C4-2B (cell line): ENCODE measurements around the gene MTO1.

Experiments
- H3K27ac ChIP-seq: fragments of 450-650 bp; 2 replicates; pipeline ENCODE4 v1.5.1; 2017
- CTCF ChIP-seq: fragments of 450-650 bp; conservative IDR thresholded peaks from 2 replicates; pipeline ENCODE4 v1.5.1; 2017; ENCODE audit warnings: mild to moderate bottlenecking
- ZFX ChIP-seq: fragments of 450-650 bp; IDR thresholded peaks from 2 replicates; pipeline ENCODE4 v1.6.1; 2017

Gene MTO1

GRCh38 chr6:73521351-73521985, 59.9 kb downstream of the MTO1 start:
- TF ChIP-seq ZFX (no peak), CTCF (no peak)
- H3K27ac ChIP-seq = peak overlapping the region; percentile 100

DNA sequence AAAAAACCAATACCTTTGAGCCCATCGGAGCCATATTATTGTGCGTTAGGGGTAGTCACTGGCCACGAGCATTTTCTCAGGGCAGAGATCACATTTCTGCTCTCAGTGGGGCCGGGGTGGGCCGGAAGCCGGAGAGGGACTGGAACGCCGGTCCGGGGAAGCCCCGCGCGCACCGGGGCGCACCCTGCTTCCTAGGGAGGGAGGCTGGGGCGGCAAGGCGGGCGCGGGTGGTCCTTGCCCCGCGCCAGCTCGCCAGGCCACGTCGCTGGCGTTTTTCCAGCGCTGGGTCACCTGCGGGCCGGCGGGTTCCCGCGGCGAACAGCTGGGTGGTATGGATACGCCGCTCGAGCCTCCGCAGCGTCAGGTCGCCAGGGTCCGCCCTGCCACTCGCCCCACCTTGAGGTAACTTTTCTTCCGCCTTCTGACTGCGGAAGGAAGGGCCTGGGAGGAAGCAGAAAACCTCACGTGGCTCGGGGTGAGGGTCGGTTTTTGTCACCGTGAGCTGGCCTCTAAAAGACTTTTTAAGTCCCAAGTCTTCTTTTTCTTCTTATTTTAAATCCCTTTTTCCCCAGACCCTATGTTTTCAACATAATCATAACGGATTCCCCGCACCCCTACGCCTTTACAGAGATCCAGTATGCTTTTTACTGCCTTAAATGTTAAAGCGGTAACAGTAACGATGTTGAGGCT, 62.0 kb downstream of the MTO1 start:
- no peak for TF ChIP-seq CTCF
- peak; percentile 42; the same call in 1 of the 2 replicates for TF ChIP-seq ZFX
- H3K27ac ChIP-seq = peak overlapping the region; percentile 90

GRCh38 chr6:73525546-73526330, 64.2 kb downstream of the MTO1 start:
- TF ChIP-seq ZFX = no peak
- TF ChIP-seq CTCF = no peak
- H3K27ac ChIP-seq = no peak overlapping the region

GRCh38 chr6:73528897-73529296, 67.4 kb downstream of the MTO1 start:
- TF ChIP-seq ZFX (no peak), CTCF (no peak)
- H3K27ac ChIP-seq = peak overlapping the region; percentile 52

DNA sequence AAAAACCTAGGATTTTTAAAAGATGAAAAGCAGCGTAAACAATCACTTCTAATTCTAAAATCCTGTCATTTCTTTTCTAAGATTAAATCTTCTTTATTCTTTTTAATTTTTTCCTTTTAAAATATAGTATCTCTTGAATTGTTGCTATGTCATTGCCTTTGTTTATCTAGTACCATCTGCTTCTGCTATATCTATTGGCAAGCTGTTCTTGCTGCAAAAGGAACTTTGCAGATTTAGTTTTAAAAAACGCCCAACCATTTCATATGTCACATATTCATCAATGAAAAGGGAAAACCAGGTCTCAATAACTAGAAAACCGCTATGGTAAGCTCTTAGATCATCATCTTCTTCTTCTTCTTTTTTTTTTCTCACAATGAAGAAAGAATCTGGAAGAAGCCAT, 70.8 kb downstream of the MTO1 start:
- no peak for TF ChIP-seq CTCF
- TF ChIP-seq ZFX = no peak
- no peak overlapping the region for H3K27ac ChIP-seq

DNA sequence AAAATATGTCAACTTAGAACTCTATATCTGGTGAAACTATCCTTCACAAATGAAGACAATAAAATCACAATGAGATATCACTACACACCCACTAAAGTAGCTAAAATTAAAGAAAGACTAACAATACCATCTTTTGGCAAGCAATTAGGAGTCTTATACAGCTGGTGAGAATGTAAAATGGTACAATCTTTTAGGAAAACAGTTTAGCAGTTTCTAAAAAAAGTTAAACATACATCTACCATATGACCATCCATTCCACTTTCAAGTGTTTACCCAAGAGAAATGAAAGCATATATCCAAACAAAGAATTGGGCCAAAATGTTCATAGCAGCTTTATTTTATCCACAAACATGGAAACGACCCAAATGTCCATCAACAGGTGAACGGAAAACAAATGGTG, 73.1 kb downstream of the MTO1 start:
- no peak overlapping the region for H3K27ac ChIP-seq
- no peak for TF ChIP-seq CTCF
- no peak for TF ChIP-seq ZFX

GRCh38 chr6:73537677-73538076, 76.1 kb downstream of the MTO1 start:
- TF ChIP-seq CTCF (no peak), ZFX (no peak)
- no peak overlapping the region for H3K27ac ChIP-seq
